ENCODE measurements around the gene C1orf122.
A peak's percentile ranks its signal among the peaks of the same experiment; 100 is the strongest.
"Not testable (repeated sequence)": the region's sequence is repeated elsewhere in the genome, so short reads cannot be mapped to it uniquely, and the experiment has no call there.

C1orf122 gene

DNA sequence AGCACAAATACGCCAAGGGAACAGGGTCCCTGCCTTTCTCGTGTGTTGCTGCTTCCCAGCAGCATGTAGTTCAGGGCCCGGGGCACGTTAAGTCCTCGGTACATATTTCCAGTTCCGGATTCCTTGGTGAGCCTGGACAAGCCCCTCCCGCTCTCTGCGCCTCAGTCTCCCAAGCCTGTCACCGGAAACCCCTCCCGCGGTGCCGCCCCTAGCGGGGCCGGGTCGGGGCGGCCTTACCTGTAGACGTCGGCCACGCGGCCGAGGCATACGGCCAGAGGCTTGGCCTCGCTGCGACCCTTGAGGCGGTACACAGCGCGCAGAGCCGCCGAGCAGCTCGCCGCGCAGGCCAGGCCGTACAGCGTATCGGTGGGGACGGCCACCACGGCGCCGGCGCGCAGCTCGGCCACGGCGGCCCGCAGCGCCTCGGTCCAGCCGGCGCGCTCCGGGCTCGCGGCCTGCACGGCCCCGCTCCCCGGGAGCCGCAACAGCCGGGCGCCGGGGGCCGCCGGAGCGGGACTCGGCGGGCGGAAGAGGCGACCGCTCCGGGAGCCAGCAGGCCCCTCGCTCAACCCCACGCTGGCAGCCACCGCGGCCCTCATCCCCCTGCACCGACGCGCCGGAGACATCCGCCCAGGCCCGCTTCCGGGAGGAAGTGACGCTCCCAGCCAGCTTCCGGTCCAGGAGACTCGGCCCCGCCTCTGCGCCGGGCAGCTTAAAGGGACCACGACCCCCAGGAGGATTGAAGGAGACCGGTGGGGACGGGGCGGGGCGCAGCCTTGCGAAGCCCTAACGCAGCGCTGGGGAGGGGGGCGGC is at the start of gene C1orf122, which contains the start of gene YRDC:
Gene C1orf122, plus strand, starts transcription at position 236 of the 814 bp plus-strand sequence. CDS start 615 bp downstream, outside the sequence.
Gene YRDC, minus strand, starts transcription at position 654 of the 814 bp plus-strand sequence. Its CDS starts 28 bp downstream, at position 626.
- DNase-seq (ENCODE audit: low read depth): peak; percentile 53

- no peak for DNase-seq (ENCODE audit: low read depth)
These were observed 48.1 kb upstream of the C1orf122 start for GRCh38 chr1:37759451-37759850.

GRCh38 chr1:37761416-37762095 is 46.0 kb upstream of the C1orf122 start:
- no peak for DNase-seq (ENCODE audit: low read depth)

GRCh38 chr1:37762516-37762915 is 45.1 kb upstream of the C1orf122 start:
- no peak for DNase-seq (ENCODE audit: low read depth)

DNA sequence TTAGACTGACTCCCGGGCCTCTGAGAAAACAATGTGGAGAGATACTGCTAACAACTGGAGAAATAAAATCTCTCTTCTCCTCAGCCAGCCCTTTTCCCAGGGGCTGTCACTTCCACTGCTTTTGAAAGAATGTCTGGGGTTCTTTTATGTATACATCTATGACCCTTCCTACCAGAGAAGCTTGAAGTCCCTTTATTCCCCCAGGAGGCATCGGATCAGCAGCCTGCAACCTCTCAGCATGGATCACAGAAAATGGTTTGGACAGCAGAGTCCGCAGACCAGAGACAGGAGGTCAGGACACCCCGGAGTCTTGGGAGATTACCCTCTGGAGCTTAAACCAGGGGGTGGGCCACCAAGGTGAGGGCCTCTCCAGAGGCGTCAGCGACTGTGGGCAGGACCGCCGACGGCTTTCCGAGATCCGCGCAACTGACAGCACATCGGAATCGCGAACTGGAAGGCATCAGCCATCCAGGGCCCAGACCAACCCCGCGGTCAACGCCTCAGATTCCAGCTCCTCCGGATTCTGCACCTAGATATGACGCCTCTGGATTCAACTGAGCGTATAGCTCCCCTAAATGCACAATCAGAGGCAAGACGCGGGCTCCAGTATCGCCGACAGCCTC is 43.7 kb upstream of the C1orf122 start:
- no peak for DNase-seq (ENCODE audit: low read depth)

GRCh38 chr1:37764414-37764825 is 43.2 kb upstream of the C1orf122 start:
- peak; percentile 5 for DNase-seq (ENCODE audit: low read depth)

DNA sequence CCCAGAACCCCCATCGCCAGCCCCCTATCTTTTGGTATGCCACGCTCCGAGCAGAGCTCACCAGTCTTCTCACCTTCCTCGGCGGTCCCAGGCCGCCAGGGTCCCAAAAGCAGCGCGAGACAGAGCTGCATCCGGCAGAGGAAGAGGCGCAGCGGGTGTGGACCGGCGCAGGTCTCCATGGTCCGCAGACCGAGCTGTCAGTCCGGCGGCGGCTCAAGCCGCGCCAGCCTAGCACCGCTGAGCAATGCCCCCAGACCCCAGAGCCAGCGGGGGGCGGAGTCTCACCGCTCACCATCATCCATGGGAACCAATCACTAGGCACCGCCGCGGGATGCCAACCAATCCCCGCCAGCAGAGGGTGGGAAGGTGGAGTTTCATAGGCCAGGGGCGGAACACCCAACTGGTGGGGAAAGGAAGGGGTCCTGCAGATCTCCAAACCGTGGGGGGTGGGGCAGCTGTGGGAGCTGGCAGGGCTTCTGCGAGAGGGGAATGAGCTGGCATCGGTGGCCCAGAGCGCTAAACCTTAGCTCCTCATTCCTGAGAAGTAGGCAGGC is 42.6 kb upstream of the C1orf122 start, which contains the start of gene EPHA10:
Gene EPHA10, minus strand, starts transcription at position 233 of the 554 bp plus-strand sequence. Its CDS starts 54 bp downstream, at position 179.
- DNase-seq (ENCODE audit: low read depth): no peak

- no peak for DNase-seq (ENCODE audit: low read depth)
These were observed 41.5 kb upstream of the C1orf122 start for GRCh38 chr1:37765916-37766664.

- no peak for DNase-seq (ENCODE audit: low read depth)
These were observed 40.1 kb upstream of the C1orf122 start for GRCh38 chr1:37767488-37767887.

DNA sequence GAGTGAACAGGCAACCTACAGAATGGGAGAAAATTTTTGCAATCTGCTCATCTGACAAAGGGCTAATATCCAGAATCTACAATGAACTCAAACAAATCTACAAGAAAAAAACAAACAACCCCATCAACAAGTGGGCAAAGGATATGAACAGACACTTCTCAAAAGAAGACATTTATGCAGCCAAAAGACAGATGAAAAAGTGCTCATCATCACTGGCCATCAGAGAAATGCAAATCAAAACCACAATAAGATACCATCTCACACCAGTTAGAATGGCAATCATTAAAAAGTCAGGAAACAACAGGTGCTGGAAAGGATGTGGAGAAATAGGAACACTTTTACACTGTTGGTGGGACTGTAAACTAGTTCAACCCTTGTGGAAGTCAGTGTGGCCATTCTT is 36.1 kb upstream of the C1orf122 start:
- not testable (repeated sequence) for DNase-seq (ENCODE audit: low read depth)

DNA sequence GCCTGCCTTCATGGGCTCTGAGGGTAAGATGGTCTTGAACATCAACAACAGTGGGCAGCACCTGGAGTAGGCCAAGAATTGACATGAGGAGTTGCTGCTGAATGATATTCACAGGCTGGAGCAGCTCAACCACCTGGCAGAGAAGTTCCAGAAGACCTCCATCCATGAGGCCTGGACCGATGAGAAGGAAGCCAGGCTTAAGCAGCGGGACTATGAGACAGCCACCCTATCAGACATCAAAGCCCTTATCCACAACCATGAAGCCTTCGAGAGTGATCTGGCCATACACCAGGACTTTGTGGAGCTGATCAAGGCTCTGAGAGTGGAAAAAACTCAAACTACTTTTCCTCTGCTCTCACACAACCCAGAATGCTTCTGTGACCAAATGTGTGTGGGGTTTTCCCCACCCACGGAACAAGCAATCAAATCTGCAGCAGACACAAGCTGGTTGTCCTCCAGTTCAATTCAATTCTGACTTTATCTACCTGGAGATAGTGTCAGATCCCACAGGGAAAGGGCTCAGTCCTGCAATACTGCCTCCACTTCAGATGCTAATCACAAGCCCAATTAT is 30.6 kb upstream of the C1orf122 start:
- no peak for DNase-seq (ENCODE audit: low read depth)

- DNase-seq (ENCODE audit: low read depth): no peak
These were observed 28.9 kb upstream of the C1orf122 start for GRCh38 chr1:37778654-37779053.

DNA sequence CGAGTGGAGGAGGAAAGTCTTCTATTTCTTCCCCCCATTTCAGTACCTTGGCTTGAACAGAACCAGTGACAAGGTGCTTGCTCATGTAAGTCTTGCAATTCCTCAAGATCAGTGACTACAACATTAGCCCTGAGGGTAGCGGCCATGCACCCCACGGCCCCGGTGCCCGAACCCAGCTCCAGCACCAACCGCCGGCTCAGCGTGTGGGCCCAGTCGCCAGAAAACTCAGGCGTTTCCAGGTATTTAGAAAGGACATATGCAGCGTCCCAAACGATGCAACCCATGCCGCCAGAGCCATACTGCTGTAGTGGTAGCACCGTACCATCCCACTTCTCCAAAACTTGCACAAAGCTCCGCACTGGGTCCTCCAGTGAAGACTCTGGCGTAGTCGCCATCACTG is 25.1 kb upstream of the C1orf122 start:
- DNase-seq (ENCODE audit: low read depth): no peak

- DNase-seq (ENCODE audit: low read depth): no peak
These were observed 14.5 kb upstream of the C1orf122 start for GRCh38 chr1:37792943-37793686.

DNA sequence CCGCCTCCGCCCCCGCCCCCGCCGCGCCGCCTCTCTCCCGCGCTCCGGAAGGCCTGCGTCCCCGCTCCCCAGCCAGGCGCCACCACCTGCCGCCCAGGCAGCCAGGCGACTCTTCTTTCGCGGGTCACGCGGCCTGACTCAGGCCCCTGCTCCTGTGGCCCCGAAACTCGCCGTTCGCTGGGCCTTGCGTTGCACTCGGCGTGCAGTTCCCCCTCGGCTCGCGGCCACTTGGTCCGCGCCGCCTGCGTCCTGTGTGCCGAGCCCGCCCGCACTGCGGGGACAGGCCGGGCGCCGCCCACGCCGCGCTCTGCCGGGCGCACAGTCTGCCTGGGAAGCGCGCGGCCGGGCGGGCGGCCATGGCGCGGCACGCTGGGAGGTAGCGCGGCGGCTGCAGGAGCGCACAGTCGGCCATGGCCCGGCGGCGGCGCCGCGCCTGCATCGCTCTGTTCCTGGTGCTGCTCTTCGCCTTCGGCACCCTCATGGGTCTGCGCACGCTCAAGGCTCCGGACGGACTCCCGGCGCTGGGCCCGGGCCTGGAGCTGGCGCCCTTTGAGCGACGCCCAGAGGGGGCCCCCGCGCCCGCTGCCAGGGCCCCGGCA is 13.7 kb upstream of the C1orf122 start, which contains the start of gene MANEAL:
Gene MANEAL, plus strand, starts transcription at position 75 of the 599 bp plus-strand sequence. Its CDS starts 336 bp downstream, at position 411.
- DNase-seq (ENCODE audit: low read depth): no peak

DNA sequence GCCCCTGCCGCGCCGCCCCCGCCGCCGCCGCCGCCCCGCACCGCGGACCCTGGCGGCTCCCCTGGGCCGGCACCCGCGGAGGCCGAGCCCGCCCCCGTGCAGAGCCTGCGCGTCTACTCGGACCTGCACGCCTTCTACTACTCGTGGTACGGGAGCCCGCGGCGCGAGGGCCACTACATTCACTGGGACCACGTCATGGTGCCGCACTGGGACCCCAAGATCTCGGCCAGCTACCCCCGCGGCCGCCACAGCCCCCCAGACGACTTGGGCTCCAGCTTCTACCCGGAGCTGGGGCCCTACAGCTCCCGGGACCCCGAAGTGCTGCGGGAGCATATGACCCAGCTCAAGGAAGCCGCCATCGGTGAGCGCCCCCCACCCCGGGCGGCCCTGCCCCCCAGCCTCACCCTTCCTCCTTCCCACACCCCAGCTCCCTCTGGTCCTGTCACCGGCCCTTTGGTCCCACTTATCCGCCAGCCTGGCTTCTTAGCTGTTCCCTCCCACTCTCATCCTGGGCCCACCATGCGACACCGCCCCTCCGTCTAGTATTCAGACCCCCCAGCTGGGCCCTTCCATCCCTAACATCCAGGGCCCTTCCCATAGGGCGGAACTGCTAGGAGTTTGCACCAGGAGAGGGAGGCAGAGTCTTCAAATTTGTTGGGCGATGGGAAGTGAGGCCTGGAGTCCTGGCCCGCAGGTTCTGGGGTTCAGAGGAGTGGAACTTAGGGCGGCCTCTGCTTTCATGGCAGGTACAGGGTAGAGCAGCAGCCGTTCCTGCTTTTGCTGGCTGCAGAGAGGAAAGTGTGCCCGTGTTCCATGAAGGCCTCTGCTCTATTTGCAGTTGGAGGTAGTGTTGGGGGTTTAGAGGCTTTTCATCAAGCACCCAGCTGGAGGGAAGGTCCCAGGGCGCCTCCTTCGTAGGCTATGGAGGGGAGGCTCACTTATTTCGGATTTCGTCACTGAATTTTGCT is 12.9 kb upstream of the C1orf122 start:
- DNase-seq (ENCODE audit: low read depth): no peak

- DNase-seq (ENCODE audit: low read depth): no peak
These were observed 12.1 kb upstream of the C1orf122 start for GRCh38 chr1:37795340-37796125.

All from non-pigmented ciliary epithelial cell (primary cell).